IMR-90 (cell line): ENCODE measurements around the gene PGBD4. TPM values are rescaled to one million over a fixed set of nuclear protein-coding genes. Genes with fewer than 3 reads are reported as not detected.

ENCODE experiments used
- ATAC-seq: fragments of 200-7000 bp; cut with Tn5 transposase; 2 replicates; pipeline ENCODE4 v1.9.1; 2020; ENCODE audit warnings: low read depth, mild to moderate bottlenecking, moderate library complexity
- BruUV-seq: library from RNA; stranded (reverse); fragments of 400-500 nt; replicated peaks from 2 replicates; lab custom pipeline; 2021; lab: Mats Ljungman, UMichigan
- CTCF ChIA-PET: fragments of 300-600 bp; formaldehyde crosslinking; extraction: SDS; loops from one replicate; lab custom pipeline; 2021; ENCODE audit warnings: antibody characterized with exemption; lab: Yijun Ruan, JAX
- POLR2A ChIA-PET: fragments of 300-600 bp; sonication (Branson Sonifier 250); formaldehyde crosslinking; loops from one replicate; lab custom pipeline; 2022; ENCODE audit warnings: antibody characterized with exemption; ENCODE audit not compliant: unreplicated experiment; lab: Charles Lee
- DNase-seq: peaks from one replicate; pipeline ENCODE4 v3.0.0; 2013
- H2AFZ ChIP-seq: replicated peaks from 2 replicates; pipeline ENCODE3; 2013; ENCODE audit warnings: low read length, mild to moderate bottlenecking; ENCODE audit not compliant: poor library complexity
- H2AK5ac ChIP-seq: 2 replicates; pipeline ENCODE4 v1.6.1; 2013; ENCODE audit warnings: low read depth, low read length, inconsistent platforms
- H2AK9ac ChIP-seq: replicated peaks from 2 replicates; pipeline ENCODE3; 2013; ENCODE audit warnings: mild to moderate bottlenecking, low read depth, low read length, moderate library complexity; ENCODE audit not compliant: poor library complexity
- H2BK120ac ChIP-seq: 2 replicates; pipeline ENCODE4 v1.6.1; 2013; ENCODE audit warnings: low read depth, low read length, inconsistent platforms
- H2BK15ac ChIP-seq: 3 replicates; pipeline ENCODE4 v1.6.1; 2013; ENCODE audit warnings: low read depth, low read length, inconsistent platforms
- H2BK20ac ChIP-seq: 2 replicates; pipeline ENCODE4 v1.6.1; 2013; ENCODE audit warnings: low read depth, mild to moderate bottlenecking, inconsistent platforms, low read length, moderate library complexity
- H2BK5ac ChIP-seq: 2 replicates; pipeline ENCODE4 v1.6.1; 2013; ENCODE audit warnings: mild to moderate bottlenecking, low read depth, low read length, inconsistent platforms; ENCODE audit not compliant: poor library complexity, severe bottlenecking
- H3K14ac ChIP-seq: replicated peaks from 2 replicates; pipeline ENCODE4 v1.6.1; 2013; ENCODE audit warnings: low read depth, low read length, inconsistent platforms
- H3K18ac ChIP-seq: 2 replicates; pipeline ENCODE4 v1.6.1; 2013; ENCODE audit warnings: low read depth, low read length, control low read depth
- H3K23ac ChIP-seq: 2 replicates; pipeline ENCODE4 v1.6.1; 2013; ENCODE audit warnings: low read depth, low read length, inconsistent platforms
- H3K27ac ChIP-seq: 2 replicates; pipeline ENCODE4 v1.5.1; 2013; ENCODE audit warnings: mild to moderate bottlenecking, control low read depth, low read length; ENCODE audit not compliant: insufficient read depth
- H3K27me3 ChIP-seq: 2 replicates; pipeline ENCODE4 v1.6.1; 2013; ENCODE audit warnings: low read length; ENCODE audit not compliant: control insufficient read depth, insufficient read depth
- H3K36me3 ChIP-seq: 2 replicates; pipeline ENCODE4 v1.6.1; 2013; ENCODE audit warnings: low read length, mixed read lengths; ENCODE audit not compliant: control insufficient read depth, insufficient read depth
- H3K4ac ChIP-seq: 2 replicates; pipeline ENCODE4 v1.6.1; 2013; ENCODE audit warnings: low read depth, low read length, inconsistent platforms
- H3K4me1 ChIP-seq: 2 replicates; pipeline ENCODE4 v1.6.1; 2013; ENCODE audit warnings: low read length, mixed read lengths; ENCODE audit not compliant: control insufficient read depth, insufficient read depth
- H3K4me2 ChIP-seq: 2 replicates; pipeline ENCODE4 v1.6.1; 2013; ENCODE audit warnings: low read depth, mild to moderate bottlenecking, control low read depth, low read length, moderate library complexity
- H3K4me3 ChIP-seq: 2 replicates; pipeline ENCODE4 v1.5.1; 2013; ENCODE audit warnings: low read depth, mild to moderate bottlenecking, control low read depth, low read length, moderate library complexity; ENCODE audit not compliant: insufficient read depth
- H3K56ac ChIP-seq: 2 replicates; pipeline ENCODE4 v1.6.1; 2013; ENCODE audit warnings: low read length, inconsistent platforms; ENCODE audit not compliant: insufficient read depth; ENCODE audit errors: extremely low read depth
- H3K79me1 ChIP-seq, 2 experiments: 2 replicates each; pipeline ENCODE4 v1.6.1; 2013; ENCODE audit warnings: low read length in 2 of 2, inconsistent platforms in 1 of 2, low read depth in 1 of 2
- H3K9ac ChIP-seq: 2 replicates; pipeline ENCODE4 v1.6.1; 2013; ENCODE audit warnings: low read depth, low read length, control low read depth
- H3K9me1 ChIP-seq: 2 replicates; pipeline ENCODE4 v1.6.1; 2013; ENCODE audit warnings: low read length, inconsistent platforms; ENCODE audit not compliant: insufficient read depth
- H3K9me3 ChIP-seq: 2 replicates; pipeline ENCODE4 v1.6.1; 2013; ENCODE audit warnings: low read length; ENCODE audit not compliant: control insufficient read depth, insufficient read depth
- H4K20me1 ChIP-seq: 2 replicates; pipeline ENCODE4 v1.6.1; 2013; ENCODE audit warnings: low read length, inconsistent platforms; ENCODE audit not compliant: insufficient read depth
- H4K5ac ChIP-seq: 2 replicates; pipeline ENCODE4 v1.6.1; 2013; ENCODE audit warnings: mild to moderate bottlenecking, low read depth, low read length, control low read depth
- H4K8ac ChIP-seq, 2 experiments: 2 replicates each; pipeline ENCODE4 v1.6.1; 2013; ENCODE audit warnings: low read depth in 2 of 2, low read length in 2 of 2, control low read depth in 1 of 2, inconsistent platforms in 1 of 2
- H4K91ac ChIP-seq: 2 replicates; pipeline ENCODE4 v1.6.1; 2013; ENCODE audit warnings: low read depth, low read length, inconsistent platforms; ENCODE audit not compliant: insufficient read depth
- BHLHE40 ChIP-seq: fragments of 150-350 bp; IDR thresholded peaks from 2 replicates; pipeline ENCODE4 v1.6.1; 2016; ENCODE audit warnings: mild to moderate bottlenecking, low read depth, low read length
- CEBPB ChIP-seq: IDR thresholded peaks from 2 replicates; pipeline ENCODE4 v1.6.1; 2012; ENCODE audit warnings: low read depth, low read length, improper control_type of control experiment
- ELK1 ChIP-seq: fragments of 150-350 bp; IDR thresholded peaks from 2 replicates; pipeline ENCODE4 v1.6.1; 2016; ENCODE audit warnings: low read depth, mild to moderate bottlenecking, low read length, moderate library complexity, borderline replicate concordance
- FOS ChIP-seq: fragments of 150-350 bp; IDR thresholded peaks from 2 replicates; pipeline ENCODE4 v1.6.1; 2016; ENCODE audit warnings: low read depth, low read length
- MAFK ChIP-seq: IDR thresholded peaks from 2 replicates; pipeline ENCODE4 v1.6.1; 2012; ENCODE audit warnings: low read depth, low read length, improper control_type of control experiment
- NFE2L2 ChIP-seq: fragments of 150-350 bp; IDR thresholded peaks from 2 replicates; pipeline ENCODE4 v1.6.1; 2016; ENCODE audit warnings: low read depth, mild to moderate bottlenecking, low read length
- POLR2A ChIP-seq: IDR thresholded peaks from 2 replicates; pipeline ENCODE4 v1.6.1; 2012; ENCODE audit warnings: mild to moderate bottlenecking, low read depth, low read length
- RAD21 ChIP-seq: IDR thresholded peaks from 2 replicates; pipeline ENCODE4 v1.6.1; 2012; ENCODE audit warnings: low read length, improper control_type of control experiment
- RCOR1 ChIP-seq: IDR thresholded peaks from 2 replicates; pipeline ENCODE4 v1.6.1; 2012; ENCODE audit warnings: mild to moderate bottlenecking, low read length, improper control_type of control experiment; ENCODE audit not compliant: insufficient replicate concordance
- RFX5 ChIP-seq: IDR thresholded peaks from 2 replicates; pipeline ENCODE4 v1.8.0; 2012; ENCODE audit warnings: low read depth, mild to moderate bottlenecking, low read length, moderate library complexity
- SMC3 ChIP-seq: fragments of 150-350 bp; IDR thresholded peaks from 2 replicates; pipeline ENCODE4 v1.6.1; 2016; ENCODE audit warnings: low read depth, mild to moderate bottlenecking, antibody characterized with exemption, low read length, moderate library complexity
- USF2 ChIP-seq: fragments of 150-350 bp; IDR thresholded peaks from 2 replicates; pipeline ENCODE4 v1.6.1; 2017; ENCODE audit warnings: mild to moderate bottlenecking, antibody characterized with exemption, low read length, low read depth
- WGBS, 2 experiments: methylation state at CpG; one replicate each; pipeline versions ENCODE4 v1.1.5 to v1.1.7; 2013; ENCODE audit warnings: missing lambda C conversion rate in 2 of 2; ENCODE audit not compliant: insufficient read length in 1 of 2; ENCODE audit errors: extremely low coverage in 2 of 2; 5-methylcytosine and 5-hydroxymethylcytosine counted together
- dilution Hi-C: fragments of 300-500 bp; cut with HindIII; formaldehyde crosslinking; loops from one replicate; pipeline ENCODE4 v1.14.3; 2018; ENCODE audit warnings: low sequenced_read_pairs; ENCODE audit not compliant: unreplicated experiment
- in situ Hi-C: fragments of 300-500 bp; cut with MboI; formaldehyde crosslinking; loops from 3 replicates; pipeline ENCODE4 v1.14.3; 2019; ENCODE audit warnings: low sequenced_read_pairs, inconsistent platforms, mixed read lengths
- intact Hi-C: fragments of 100-400 bp; cut with micrococcal nuclease; formaldehyde crosslinking; loops from 2 replicates; pipeline ENCODE4 v1.10.0; 2022
- polyA plus RNA-seq, 3 experiments: library from polyadenylated mRNA; depleted of rRNA; stranded (reverse); fragments of >200 nt; gene quantifications; 2 replicates each; pipeline ENCODE4 v1.2.3, GENCODE V29; 2012; ENCODE audit warnings: low replicate concordance in 1 of 3
- total RNA-seq: library from RNA; depleted of rRNA; stranded (reverse); fragments of >200 nt; gene quantifications from 2 replicates; pipeline ENCODE4 v1.2.3, GENCODE V29; 2012

PGBD4 gene
- total and polyA plus RNA-seq, 2 of the 4 experiments (the other 2 are of a cell fraction): 0.89 to 1.3 TPM

GRCh38 chr15:34122771-34123183 is 20.9 kb downstream of the PGBD4 start:
- Histone ChIP-seq H3K4me1 (0 out of 2 replicates have a peak, but pooled peaks cover 1% of the 10 kb centered on the region), H3K4me3 (no peak overlapping the region), H2BK120ac (no peak overlapping the region), H2AK9ac (no peak overlapping the region), H3K23ac (no peak overlapping the region), H3K27ac (no peak overlapping the region), H3K18ac (no peak overlapping the region), H3K9me1 (no peaks in the 10 kb centered on the region; the same call in 1 of the 2 replicates), H3K36me3 (no peaks in the 10 kb centered on the region), H2AK5ac (peak overlapping the region; percentile 49; the same call in 1 of the 2 replicates), H3K14ac (no peak overlapping the region), H4K91ac (no peak overlapping the region), H4K8ac (peak overlapping the region in 1 of 2 experiments; percentile 24; a peak in 1 of 4 replicates), H3K27me3 (no peaks in the 10 kb centered on the region), H2BK15ac (0 out of 3 replicates have a peak overlapping the region, but pooled peaks have one; percentile 30), H2BK20ac (no peak overlapping the region), H3K9ac (no peak overlapping the region), H3K9me3 (no peaks in the 10 kb centered on the region), H2AFZ (no peak overlapping the region), H4K20me1 (peaks cover 5% of the 10 kb centered on the region; the same call in 1 of the 2 replicates), H3K4me2 (peak overlapping the region; percentile 62; the same call in 1 of the 2 replicates), H4K5ac (no peak overlapping the region), H3K4ac (no peak overlapping the region), H3K56ac (no peak overlapping the region), H3K79me1 (no peaks in the 10 kb centered on the region), H2BK5ac (peak overlapping the region; percentile 58)
- BruUV-seq: no TSS peak
- dilution Hi-C loops: no loop called here
- peak; percentile 97 for DNase-seq
- WGBS, 2 experiments: 0% methylated on average over 2 of the region's 6 CpGs; no CpG with 5 or more reads in 1 of the 2 experiments
- TF ChIP-seq RCOR1 (no peak), CEBPB (peak; percentile 51; the same call in 1 of the 2 replicates), FOS (no peak), POLR2A (no peak), RFX5 (no peak), BHLHE40 (peak; percentile 46; the same call in 1 of the 2 replicates), USF2 (no peak), NFE2L2 (no peak), RAD21 (no peak), ELK1 (no peak), MAFK (no peak), SMC3 (no peak)
- in situ Hi-C loops: loop anchor here (25.0 kb wide), 1 partner anchor 465 kb away; the partner anchor contains the start of gene GOLGA8B
- ChIA-PET POLR2A (interaction anchor here (0.5 kb wide), 1 partner anchor 67 kb away, joined by 6 read pairs; no protein-coding TSS in a partner anchor), CTCF (interaction anchor here (1.1 to 2.2 kb wide), 2 partner anchors 13 to 87 kb away, joined by 6 to 8 read pairs; partner anchors contain the start of gene KATNBL1)
- intact Hi-C loops: loop anchor here (1.0 kb wide), 1 partner anchor 11 kb away; no protein-coding TSS in a partner anchor
- ATAC-seq: peak; percentile 96
